ENCODE measurements around the gene LONP2. TPM values are rescaled to one million over a fixed set of nuclear protein-coding genes. Genes with fewer than 3 reads are reported as not detected.

The LONP2 gene
- polyA plus RNA-seq, 3 donors: 21.5 to 35.6 (median 26.0) TPM

- WGBS (ENCODE audit: insufficient coverage): 95% methylated on average over 17 of the region's 20 CpGs
- Mint-ChIP-seq H3K27me3 (ENCODE audit: low read depth in 3 of 3) (no peaks in the 10 kb centered on the region), H3K4me3 (no peak overlapping the region), H3K36me3 (peaks cover 54 to 78% of the 10 kb centered on the region in 2 donors), H3K27ac (peak overlapping the region in 2 of 7 donors; percentile 76 to 81), H3K9me3 (peaks cover 0 to 2% (median 0%) of the 10 kb centered on the region in 7 donors), H3K4me1 (peaks cover 8% of the 10 kb centered on the region)
- no peak for TF ChIP-seq CTCF (IDR thresholded peaks at IDR 0.05)
- no peaks in the 10 kb centered on the region for H3K4me1 ChIP-seq (ENCODE audit: control insufficient read depth in 1 of 2, insufficient read depth in 2 of 2, low read length in 2 of 2)
- H3K36me3 ChIP-seq (replicated peaks in 1 of 2; ENCODE audit: control insufficient read depth in 1 of 2, insufficient read depth in 2 of 2, low read length in 2 of 2): peaks cover 50 to 80% of the 10 kb centered on the region in 2 donors
- intact Hi-C loops (cut with micrococcal nuclease): no loop called here
- no peak overlapping the region for H3K9ac ChIP-seq (ENCODE audit: insufficient read depth, low read length, poor library complexity, severe bottlenecking)
- peak overlapping the region in 1 of 2 donors; percentile 52 for H3K27ac ChIP-seq (ENCODE audit: low read depth in 1 of 2, low read length in 2 of 2)
- no peaks in the 10 kb centered on the region for H3K9me3 ChIP-seq (replicated peaks in 1 of 2; ENCODE audit: control insufficient read depth in 1 of 2, insufficient read depth in 1 of 2, low read length in 2 of 2)
- peak; percentile 37 to 62 (median 62) for DNase-seq
- no peak overlapping the region for H2AFZ ChIP-seq (ENCODE audit: insufficient read depth, low read depth, low read length, poor library complexity, severe bottlenecking)
- H3K27me3 ChIP-seq (ENCODE audit: control insufficient read depth in 2 of 2, insufficient read depth in 2 of 2, low read length in 2 of 2): no peaks in the 10 kb centered on the region
- no peak overlapping the region for H3K4me3 ChIP-seq (replicated peaks in 1 of 3; ENCODE audit: low read depth in 2 of 3, low read length in 3 of 3)
- H3K4me2 ChIP-seq (replicated peaks; ENCODE audit: extremely low read depth, low read length, poor library complexity, severe bottlenecking): no peak overlapping the region
- no peaks in the 10 kb centered on the region for H3K79me2 ChIP-seq (ENCODE audit: insufficient read depth, low read length)
- H4K20me1 ChIP-seq (ENCODE audit: insufficient read depth, low read length): peaks cover 10% of the 10 kb centered on the region
Measured at GRCh38 chr16:48347191-48347865, 103.2 kb downstream of the LONP2 start.

DNA sequence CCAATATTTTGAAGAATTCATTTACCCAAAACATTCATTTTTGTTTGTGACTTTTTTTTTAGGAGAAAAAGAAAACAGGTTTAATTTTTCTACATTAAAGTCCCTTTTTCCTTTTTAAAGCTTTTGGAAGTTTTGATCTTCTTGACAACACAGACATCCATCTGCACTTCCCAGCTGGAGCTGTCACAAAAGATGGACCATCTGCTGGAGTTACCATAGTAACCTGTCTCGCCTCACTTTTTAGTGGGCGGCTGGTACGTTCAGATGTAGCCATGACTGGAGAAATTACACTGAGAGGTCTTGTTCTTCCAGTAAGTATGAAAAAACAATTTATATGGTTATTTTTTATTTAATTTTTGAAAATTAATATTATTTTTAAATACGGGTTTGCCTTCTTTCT is 103.9 kb downstream of the LONP2 start:
- H3K27ac Mint-ChIP-seq: peak overlapping the region in 2 of 7 donors; percentile 2 to 68
- Histone ChIP-seq H2AFZ (ENCODE audit: insufficient read depth, low read depth, low read length, poor library complexity, severe bottlenecking) (no peak overlapping the region), H3K27ac (ENCODE audit: low read depth in 1 of 2, low read length in 2 of 2) (no peak overlapping the region), H3K36me3 (replicated peaks in 1 of 2; ENCODE audit: control insufficient read depth in 1 of 2, insufficient read depth in 2 of 2, low read length in 2 of 2) (peaks cover 48 to 80% of the 10 kb centered on the region in 2 donors), H4K20me1 (ENCODE audit: insufficient read depth, low read length) (peaks cover 17% of the 10 kb centered on the region), H3K79me2 (ENCODE audit: insufficient read depth, low read length) (no peaks in the 10 kb centered on the region), H3K4me1 (ENCODE audit: control insufficient read depth in 1 of 2, insufficient read depth in 2 of 2, low read length in 2 of 2) (no peaks in the 10 kb centered on the region), H3K9me3 (replicated peaks in 1 of 2; ENCODE audit: control insufficient read depth in 1 of 2, insufficient read depth in 1 of 2, low read length in 2 of 2) (no peaks in the 10 kb centered on the region), H3K9ac (ENCODE audit: insufficient read depth, low read length, poor library complexity, severe bottlenecking) (no peak overlapping the region), H3K4me2 (replicated peaks; ENCODE audit: extremely low read depth, low read length, poor library complexity, severe bottlenecking) (no peak overlapping the region), H3K4me3 (replicated peaks in 1 of 3; ENCODE audit: low read depth in 2 of 3, low read length in 3 of 3) (no peak overlapping the region), H3K27me3 (ENCODE audit: control insufficient read depth in 2 of 2, insufficient read depth in 2 of 2, low read length in 2 of 2) (no peaks in the 10 kb centered on the region)
- peaks cover 0 to 2% (median 0%) of the 10 kb centered on the region in 7 donors for H3K9me3 Mint-ChIP-seq
- no peaks in the 10 kb centered on the region for H3K27me3 Mint-ChIP-seq (ENCODE audit: low read depth in 3 of 3)
- H3K4me1 Mint-ChIP-seq: peaks cover 8% of the 10 kb centered on the region
- DNase-seq: no peak
- H3K4me3 Mint-ChIP-seq: no peak overlapping the region
- TF ChIP-seq CTCF (IDR thresholded peaks at IDR 0.05): no peak
- intact Hi-C loops (cut with micrococcal nuclease): no loop called here
- peaks cover 54 to 78% of the 10 kb centered on the region in 2 donors for H3K36me3 Mint-ChIP-seq
- WGBS (ENCODE audit: insufficient coverage): no CpG with 5 or more reads among the region's 4 CpGs
